ENCODE measurements around the gene CREB3L2. TPM values are rescaled to one million over a fixed set of nuclear protein-coding genes. Genes with fewer than 3 reads are reported as not detected.

Gene CREB3L2
- total and polyA plus RNA-seq, 2 of the 13 experiments (the other 11 are each of a cell fraction or from before 2014, with no cell fraction given), result 22.1 to 41.1 TPM

DNA sequence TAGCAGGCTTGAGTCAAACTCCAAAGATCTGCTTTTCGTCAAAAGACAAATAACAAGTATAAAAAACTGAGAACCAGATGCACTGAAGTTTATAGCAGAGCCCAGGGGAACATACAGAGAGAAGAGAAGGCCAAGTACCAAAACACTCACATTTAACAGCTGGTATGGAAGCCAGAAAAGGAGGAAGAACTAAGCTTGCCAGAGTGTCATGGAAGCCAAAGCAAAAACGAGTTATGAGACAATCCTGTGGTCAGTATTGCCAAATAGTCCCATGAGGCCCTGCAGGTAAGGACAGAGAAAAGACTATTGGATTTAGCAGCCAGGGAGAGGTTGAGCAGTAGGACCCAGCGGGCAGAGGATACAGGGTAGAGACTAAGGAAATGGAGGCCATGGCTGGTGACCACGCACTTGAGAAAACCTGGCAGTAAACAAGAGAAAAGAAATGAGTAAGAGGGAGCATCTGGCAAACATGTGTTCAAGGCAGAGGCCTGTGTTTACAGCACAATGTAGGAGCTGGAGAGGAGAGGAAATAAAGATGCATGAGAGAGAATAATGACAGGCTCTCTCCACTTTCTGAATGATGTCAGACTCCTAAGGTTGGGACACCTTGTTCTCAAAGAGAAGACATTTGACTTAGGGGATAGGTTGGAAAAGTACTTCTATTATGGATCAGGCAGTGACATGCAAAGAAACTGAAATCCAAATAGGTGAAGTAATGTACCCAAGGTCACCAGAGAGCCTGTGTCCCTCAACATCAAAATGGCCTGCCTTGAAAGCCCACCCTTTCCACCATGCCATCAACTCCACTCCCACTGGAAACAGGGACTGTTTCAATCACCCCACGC lies 9.1 kb downstream of the CREB3L2 start (continued):
- TF ChIP-seq, protein P1, sequence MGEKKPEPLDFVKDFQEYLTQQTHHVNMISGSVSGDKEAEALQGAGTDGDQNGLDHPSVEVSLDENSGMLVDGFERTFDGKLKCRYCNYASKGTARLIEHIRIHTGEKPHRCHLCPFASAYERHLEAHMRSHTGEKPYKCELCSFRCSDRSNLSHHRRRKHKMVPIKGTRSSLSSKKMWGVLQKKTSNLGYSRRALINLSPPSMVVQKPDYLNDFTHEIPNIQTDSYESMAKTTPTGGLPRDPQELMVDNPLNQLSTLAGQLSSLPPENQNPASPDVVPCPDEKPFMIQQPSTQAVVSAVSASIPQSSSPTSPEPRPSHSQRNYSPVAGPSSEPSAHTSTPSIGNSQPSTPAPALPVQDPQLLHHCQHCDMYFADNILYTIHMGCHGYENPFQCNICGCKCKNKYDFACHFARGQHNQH (CRISPR knock-in tag; IDR thresholded peaks at IDR 0.05), result no peak
- TF ChIP-seq, protein P2, sequence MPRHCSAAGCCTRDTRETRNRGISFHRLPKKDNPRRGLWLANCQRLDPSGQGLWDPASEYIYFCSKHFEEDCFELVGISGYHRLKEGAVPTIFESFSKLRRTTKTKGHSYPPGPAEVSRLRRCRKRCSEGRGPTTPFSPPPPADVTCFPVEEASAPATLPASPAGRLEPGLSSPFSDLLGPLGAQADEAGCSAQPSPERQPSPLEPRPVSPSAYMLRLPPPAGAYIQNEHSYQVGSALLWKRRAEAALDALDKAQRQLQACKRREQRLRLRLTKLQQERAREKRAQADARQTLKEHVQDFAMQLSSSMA (CRISPR knock-in tag; IDR thresholded peaks at IDR 0.05), result no peak
- TF ChIP-seq CEBPB (IDR thresholded peaks at IDR 0.05; ENCODE audit: borderline replicate concordance, low read depth, low read length) (peak; percentile 90), ASH2L (IDR thresholded peaks at IDR 0.05; ENCODE audit: insufficient read length, low read depth, low read length) (peak; percentile 44), DPF2 (CRISPR knock-in tag; IDR thresholded peaks at IDR 0.05; ENCODE audit: borderline replicate concordance, low read depth) (no peak), MTF2 (CRISPR knock-in tag; IDR thresholded peaks at IDR 0.05; ENCODE audit: borderline replicate concordance) (no peak), ZSCAN25 (CRISPR knock-in tag; IDR thresholded peaks at IDR 0.05) (no peak), CREM (IDR thresholded peaks at IDR 0.05) (no peak), CREM (CRISPR knock-in tag; IDR thresholded peaks at IDR 0.05) (no peak), CBX2 (IDR thresholded peaks at IDR 0.05; ENCODE audit: low read depth, low read length) (no peak), CBX2 (CRISPR knock-in tag; IDR thresholded peaks at IDR 0.05; ENCODE audit: low read depth) (no peak), ZNF33A (CRISPR knock-in tag; IDR thresholded peaks at IDR 0.05; ENCODE audit: borderline replicate concordance) (no peak), EHMT2 (IDR thresholded peaks at IDR 0.05; ENCODE audit: borderline replicate concordance, low read depth, low read length) (0 out of 2 replicates have a peak, but pooled peaks have one; percentile 23), ZNF550 (CRISPR knock-in tag; IDR thresholded peaks at IDR 0.05; ENCODE audit: borderline replicate concordance) (no peak), MIXL1 (CRISPR knock-in tag; IDR thresholded peaks at IDR 0.05) (no peak), RELA (CRISPR knock-in tag; IDR thresholded peaks at IDR 0.05) (no peak)
- TF ChIP-seq, protein P3, sequence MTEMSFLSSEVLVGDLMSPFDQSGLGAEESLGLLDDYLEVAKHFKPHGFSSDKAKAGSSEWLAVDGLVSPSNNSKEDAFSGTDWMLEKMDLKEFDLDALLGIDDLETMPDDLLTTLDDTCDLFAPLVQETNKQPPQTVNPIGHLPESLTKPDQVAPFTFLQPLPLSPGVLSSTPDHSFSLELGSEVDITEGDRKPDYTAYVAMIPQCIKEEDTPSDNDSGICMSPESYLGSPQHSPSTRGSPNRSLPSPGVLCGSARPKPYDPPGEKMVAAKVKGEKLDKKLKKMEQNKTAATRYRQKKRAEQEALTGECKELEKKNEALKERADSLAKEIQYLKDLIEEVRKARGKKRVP (CRISPR knock-in tag; IDR thresholded peaks at IDR 0.05), result no peak
- TF ChIP-seq, protein P4, sequence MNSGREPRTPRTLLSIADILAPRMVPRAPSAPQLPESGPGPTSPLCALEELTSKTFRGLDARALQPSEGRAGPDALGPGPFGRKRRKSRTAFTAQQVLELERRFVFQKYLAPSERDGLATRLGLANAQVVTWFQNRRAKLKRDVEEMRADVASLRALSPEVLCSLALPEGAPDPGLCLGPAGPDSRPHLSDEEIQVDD (CRISPR knock-in tag; IDR thresholded peaks at IDR 0.05; ENCODE audit: borderline replicate concordance), result no peak
- TF ChIP-seq, protein P5, sequence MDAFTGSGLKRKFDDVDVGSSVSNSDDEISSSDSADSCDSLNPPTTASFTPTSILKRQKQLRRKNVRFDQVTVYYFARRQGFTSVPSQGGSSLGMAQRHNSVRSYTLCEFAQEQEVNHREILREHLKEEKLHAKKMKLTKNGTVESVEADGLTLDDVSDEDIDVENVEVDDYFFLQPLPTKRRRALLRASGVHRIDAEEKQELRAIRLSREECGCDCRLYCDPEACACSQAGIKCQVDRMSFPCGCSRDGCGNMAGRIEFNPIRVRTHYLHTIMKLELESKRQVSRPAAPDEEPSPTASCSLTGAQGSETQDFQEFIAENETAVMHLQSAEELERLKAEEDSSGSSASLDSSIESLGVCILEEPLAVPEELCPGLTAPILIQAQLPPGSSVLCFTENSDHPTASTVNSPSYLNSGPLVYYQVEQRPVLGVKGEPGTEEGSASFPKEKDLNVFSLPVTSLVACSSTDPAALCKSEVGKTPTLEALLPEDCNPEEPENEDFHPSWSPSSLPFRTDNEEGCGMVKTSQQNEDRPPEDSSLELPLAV (CRISPR knock-in tag; conservative IDR thresholded peaks at IDR 0.05; ENCODE audit: low read depth), result no peak
- TF ChIP-seq, protein P6, sequence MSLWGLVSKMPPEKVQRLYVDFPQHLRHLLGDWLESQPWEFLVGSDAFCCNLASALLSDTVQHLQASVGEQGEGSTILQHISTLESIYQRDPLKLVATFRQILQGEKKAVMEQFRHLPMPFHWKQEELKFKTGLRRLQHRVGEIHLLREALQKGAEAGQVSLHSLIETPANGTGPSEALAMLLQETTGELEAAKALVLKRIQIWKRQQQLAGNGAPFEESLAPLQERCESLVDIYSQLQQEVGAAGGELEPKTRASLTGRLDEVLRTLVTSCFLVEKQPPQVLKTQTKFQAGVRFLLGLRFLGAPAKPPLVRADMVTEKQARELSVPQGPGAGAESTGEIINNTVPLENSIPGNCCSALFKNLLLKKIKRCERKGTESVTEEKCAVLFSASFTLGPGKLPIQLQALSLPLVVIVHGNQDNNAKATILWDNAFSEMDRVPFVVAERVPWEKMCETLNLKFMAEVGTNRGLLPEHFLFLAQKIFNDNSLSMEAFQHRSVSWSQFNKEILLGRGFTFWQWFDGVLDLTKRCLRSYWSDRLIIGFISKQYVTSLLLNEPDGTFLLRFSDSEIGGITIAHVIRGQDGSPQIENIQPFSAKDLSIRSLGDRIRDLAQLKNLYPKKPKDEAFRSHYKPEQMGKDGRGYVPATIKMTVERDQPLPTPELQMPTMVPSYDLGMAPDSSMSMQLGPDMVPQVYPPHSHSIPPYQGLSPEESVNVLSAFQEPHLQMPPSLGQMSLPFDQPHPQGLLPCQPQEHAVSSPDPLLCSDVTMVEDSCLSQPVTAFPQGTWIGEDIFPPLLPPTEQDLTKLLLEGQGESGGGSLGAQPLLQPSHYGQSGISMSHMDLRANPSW (CRISPR knock-in tag; IDR thresholded peaks at IDR 0.05; ENCODE audit: borderline replicate concordance), result no peak
